Panc1 (cell line): Measurements from ENCODE around the gene TLK1.

Experiments
- CTCF ChIP-seq: fragments of 450-650 bp; IDR thresholded peaks from 2 replicates; pipeline ENCODE4 v1.5.1; 2017; ENCODE audit warnings: mild to moderate bottlenecking
- POLR2AphosphoS5 ChIP-seq: IDR thresholded peaks from 2 replicates; pipeline ENCODE4 v1.6.1; 2012; ENCODE audit warnings: mild to moderate bottlenecking, low read depth, low read length, moderate library complexity
- REST ChIP-seq, 2 experiments: IDR thresholded peaks; 2 replicates each; pipeline ENCODE4 v1.6.1; 2011 to 2012; ENCODE audit warnings: low read depth in 2 of 2, control low read depth in 1 of 2, low read length in 1 of 2, mild to moderate bottlenecking in 1 of 2, moderate library complexity in 1 of 2; ENCODE audit not compliant: insufficient read depth in 1 of 2
- TCF7L2 ChIP-seq: IDR thresholded peaks from 2 replicates; pipeline ENCODE4 v1.6.1; 2011; ENCODE audit warnings: mild to moderate bottlenecking, low read depth, low read length, inconsistent platforms

GRCh38 chr2:171084128-171084527 is 76.6 kb downstream of the TLK1 start:
- TF ChIP-seq CTCF (no peak), POLR2AphosphoS5 (no peak), REST (IDR thresholded peaks at IDR 0.05; ENCODE audit: insufficient read depth in 1 of 2, low read depth in 2 of 2, low read length in 1 of 2) (no peak), TCF7L2 (no peak)
